GM21737 (cell line): ENCODE data around the gene STARD3.
"Not testable (repeated sequence)": the region's sequence is repeated elsewhere in the genome, so short reads cannot be mapped to it uniquely, and the experiment has no call there.

Source experiments
- ATAC-seq: cut with Tn5 transposase; IDR thresholded peaks from one replicate; pipeline ENCODE4 v1.9.1; 2021; ENCODE audit warnings: mild to moderate bottlenecking, moderate library complexity; ENCODE audit not compliant: unreplicated experiment

Gene STARD3

GRCh38 chr17:39706921-39707337 lies 70.0 kb downstream of the STARD3 start:
- no peak for ATAC-seq

- ATAC-seq = no peak
Observed at GRCh38 chr17:39709319-39709997, 72.5 kb downstream of the STARD3 start.

- no peak for ATAC-seq
Observed at GRCh38 chr17:39709998-39710964, 73.3 kb downstream of the STARD3 start.

GRCh38 chr17:39711071-39711470 lies 74.1 kb downstream of the STARD3 start:
- not testable (repeated sequence) for ATAC-seq

GRCh38 chr17:39711851-39712250 lies 74.9 kb downstream of the STARD3 start:
- ATAC-seq = no peak
